GM12873 (cell line): Measurements from ENCODE around the gene LYSMD2.

Experiments used
- TF ChIP-seq, protein P1 (sequence below): IDR thresholded peaks from 2 replicates; pipeline ENCODE4 v1.5.1; 2012; ENCODE audit warnings: low read depth, mild to moderate bottlenecking, moderate library complexity, low read length, control low read depth; ENCODE audit not compliant: insufficient read depth; ENCODE audit errors: missing control alignments

The LYSMD2 gene, protein sequence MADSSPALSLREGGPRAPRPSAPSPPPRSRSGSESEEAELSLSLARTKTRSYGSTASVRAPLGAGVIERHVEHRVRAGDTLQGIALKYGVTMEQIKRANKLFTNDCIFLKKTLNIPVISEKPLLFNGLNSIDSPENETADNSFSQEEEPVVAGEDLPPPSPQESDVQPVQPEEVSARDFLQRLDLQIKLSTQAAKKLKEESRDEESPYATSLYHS

DNA sequence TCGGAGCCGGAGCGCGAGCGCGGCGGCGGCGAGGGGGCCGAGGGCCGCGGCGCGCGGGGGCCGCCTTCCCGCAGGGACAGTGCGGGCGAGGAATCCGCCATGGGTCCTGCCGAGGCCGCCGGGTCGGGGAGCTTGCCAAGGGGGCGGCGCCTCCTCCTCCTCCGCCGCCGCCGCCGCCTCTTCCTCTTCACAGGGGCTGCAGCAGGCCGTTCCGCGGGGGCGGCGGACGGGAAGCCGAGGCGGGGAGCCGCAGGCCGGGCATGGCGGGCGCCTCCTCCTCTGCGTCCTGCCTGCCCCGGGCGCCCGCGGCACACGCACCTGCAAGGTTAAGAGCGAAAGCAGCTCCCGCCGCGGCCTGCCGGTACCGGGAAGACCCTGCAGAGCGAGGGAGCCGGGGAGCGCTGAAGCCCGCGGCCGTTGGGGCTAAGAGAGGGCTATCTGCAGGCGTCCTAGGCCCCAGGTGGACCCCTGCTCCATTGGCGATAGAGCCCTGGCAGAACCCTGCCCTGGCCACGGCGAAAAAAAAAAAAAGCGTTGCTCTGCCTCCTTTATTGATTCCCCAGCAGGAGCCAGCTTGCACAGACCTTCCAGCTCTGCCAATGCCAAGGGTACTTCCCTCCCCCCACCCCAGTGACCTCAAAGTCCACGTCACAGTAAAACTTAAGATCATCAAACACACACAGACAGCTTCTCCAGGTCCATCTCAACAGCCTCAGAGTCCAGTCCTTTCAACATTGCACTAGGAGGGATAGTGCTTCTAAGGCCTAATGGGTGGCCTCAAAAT, at the start of gene LYSMD2:
LYSMD2 (minus strand) TSS at position 134 of the 784 bp plus-strand sequence; CDS start at position 101, 33 bp downstream.
- TF ChIP-seq, protein P1, sequence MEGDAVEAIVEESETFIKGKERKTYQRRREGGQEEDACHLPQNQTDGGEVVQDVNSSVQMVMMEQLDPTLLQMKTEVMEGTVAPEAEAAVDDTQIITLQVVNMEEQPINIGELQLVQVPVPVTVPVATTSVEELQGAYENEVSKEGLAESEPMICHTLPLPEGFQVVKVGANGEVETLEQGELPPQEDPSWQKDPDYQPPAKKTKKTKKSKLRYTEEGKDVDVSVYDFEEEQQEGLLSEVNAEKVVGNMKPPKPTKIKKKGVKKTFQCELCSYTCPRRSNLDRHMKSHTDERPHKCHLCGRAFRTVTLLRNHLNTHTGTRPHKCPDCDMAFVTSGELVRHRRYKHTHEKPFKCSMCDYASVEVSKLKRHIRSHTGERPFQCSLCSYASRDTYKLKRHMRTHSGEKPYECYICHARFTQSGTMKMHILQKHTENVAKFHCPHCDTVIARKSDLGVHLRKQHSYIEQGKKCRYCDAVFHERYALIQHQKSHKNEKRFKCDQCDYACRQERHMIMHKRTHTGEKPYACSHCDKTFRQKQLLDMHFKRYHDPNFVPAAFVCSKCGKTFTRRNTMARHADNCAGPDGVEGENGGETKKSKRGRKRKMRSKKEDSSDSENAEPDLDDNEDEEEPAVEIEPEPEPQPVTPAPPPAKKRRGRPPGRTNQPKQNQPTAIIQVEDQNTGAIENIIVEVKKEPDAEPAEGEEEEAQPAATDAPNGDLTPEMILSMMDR: no peak

DNA sequence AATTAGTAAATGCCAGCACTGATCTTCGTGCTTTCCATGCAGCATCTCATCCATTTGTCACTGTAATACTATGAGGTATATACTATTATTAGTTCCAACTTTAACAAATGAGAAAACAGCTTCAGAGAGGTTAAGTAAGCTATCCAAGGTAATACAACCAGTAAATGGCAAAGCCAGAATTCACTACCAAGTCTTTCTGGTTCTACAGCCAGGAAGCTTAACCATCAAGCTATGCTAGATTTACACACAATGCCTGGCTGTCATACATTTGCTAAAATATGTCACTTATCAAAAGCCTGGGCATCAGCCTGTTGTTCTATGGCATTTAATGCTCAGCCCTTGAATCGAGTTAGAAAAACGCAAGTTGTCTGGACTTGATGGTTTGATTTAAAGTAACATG, 46.5 kb upstream of the LYSMD2 start:
- TF ChIP-seq, protein P1: no peak

DNA sequence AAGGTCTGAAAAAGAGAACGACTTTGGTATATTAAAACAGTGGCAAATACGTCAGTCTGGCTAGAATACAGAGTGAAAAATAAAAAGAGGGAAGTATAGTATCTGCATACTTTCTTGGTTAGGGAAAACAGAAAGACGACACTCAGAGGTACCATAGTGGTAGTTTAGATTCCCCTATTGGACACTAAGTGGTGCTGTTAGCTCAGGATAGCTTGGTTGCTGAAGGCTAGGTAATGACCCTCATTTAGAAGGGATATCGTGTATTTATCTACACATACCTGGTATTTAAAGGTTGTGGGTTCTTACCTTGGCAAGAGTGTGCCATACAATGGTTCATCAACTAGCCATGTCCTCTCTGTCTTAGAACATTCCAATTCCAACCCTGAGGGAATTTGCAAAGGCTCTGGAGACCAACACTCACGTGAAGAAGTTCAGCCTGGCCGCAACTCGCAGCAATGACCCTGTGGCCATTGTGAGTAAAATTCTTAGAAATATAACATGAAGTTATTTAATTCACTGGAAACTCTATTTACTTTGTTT, 45.0 kb upstream of the LYSMD2 start:
- TF ChIP-seq, protein P1: peak; percentile 40

DNA sequence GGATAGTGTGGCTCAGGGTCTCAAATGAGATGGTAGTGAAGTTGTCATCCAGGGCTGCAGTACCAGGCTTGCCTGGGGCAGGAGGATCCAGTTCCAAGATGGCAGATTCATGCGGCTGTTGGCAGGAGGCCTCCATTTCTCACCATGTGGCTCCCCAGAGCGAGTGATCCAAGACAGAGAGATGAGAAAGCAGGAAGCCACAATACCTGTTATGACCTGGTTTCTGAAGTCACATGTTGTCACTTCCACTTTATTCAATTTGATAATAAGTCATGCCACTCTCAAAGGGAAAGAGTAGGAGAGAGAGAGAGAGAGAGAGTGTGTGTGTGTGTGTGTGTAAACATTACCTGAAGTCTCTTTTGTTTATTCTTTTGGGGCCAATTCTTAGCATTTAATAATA, 44.1 kb upstream of the LYSMD2 start:
- TF ChIP-seq, protein P1: no peak

DNA sequence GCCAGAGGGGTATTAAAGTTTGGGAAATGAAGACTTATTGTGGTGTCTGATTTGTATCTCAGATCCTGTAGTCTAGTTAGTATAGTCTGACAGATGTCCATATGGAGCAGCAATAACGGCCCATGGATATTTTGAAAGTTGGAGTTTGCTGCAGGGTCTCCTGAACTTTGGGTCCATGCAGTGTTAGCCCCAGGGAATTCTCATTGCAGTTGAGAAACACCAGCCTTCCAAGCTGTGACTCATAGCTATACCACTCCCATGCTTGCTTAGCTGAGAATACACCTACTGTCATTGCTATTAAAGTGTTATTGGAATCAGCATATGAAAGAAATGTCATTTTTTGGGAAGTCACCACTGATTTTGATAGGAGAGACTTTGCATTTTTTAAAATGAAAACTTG, 43.2 kb upstream of the LYSMD2 start:
- TF ChIP-seq, protein P1: no peak

DNA sequence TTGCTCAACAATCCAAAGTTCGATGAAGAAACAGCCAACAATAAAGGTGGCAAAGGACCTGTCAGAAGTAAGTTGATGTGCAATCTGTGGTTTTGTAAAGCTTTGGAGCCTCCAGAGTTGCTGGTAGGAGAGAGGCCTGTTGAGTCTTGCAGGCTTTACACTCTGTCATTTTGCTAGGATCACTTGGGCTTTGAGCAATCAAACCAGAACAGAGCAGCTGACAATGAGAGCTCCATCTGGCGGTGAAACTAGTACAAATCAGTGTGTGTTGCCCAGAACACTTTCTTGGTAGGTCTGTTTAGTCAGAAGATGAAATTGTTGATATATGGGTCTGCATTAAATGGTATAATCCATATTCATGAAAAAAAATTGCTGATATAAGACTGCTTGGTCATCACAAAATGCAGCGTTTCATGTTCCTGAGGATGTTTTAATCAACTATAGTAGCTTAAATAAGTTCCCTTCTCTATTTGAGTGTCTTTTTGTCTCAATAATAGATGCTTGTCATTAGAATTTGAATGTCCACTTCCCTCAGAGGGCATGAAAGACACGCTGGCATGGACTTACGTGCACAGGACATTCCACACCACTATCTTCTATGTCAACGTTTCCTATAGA, 39.6 kb upstream of the LYSMD2 start:
- TF ChIP-seq, protein P1: peak; percentile 84
